Measurements from ENCODE around the gene TMEM18.

TMEM18 gene

GRCh38 chr2:651951-652373 lies 25.2 kb downstream of the TMEM18 start:
- ChIA-PET CTCF (no interaction called here), POLR2A (no interaction called here)
- TF ChIP-seq CTBP1 (IDR thresholded peaks at IDR 0.05; ENCODE audit: borderline replicate concordance): no peak
- TF ChIP-seq L3MBTL2 (conservative IDR thresholded peaks at IDR 0.05): no peak
- no peak for TF ChIP-seq NFRKB (IDR thresholded peaks at IDR 0.05)
- TF ChIP-seq ZNF384 (IDR thresholded peaks at IDR 0.05): no peak
- no peak for TF ChIP-seq SP1 (IDR thresholded peaks at IDR 0.05)
- TF ChIP-seq FOXK2 (IDR thresholded peaks at IDR 0.05): no peak
- TF ChIP-seq FOXM1 (IDR thresholded peaks at IDR 0.05; ENCODE audit: borderline replicate concordance): no peak
- TF ChIP-seq HDGF (IDR thresholded peaks at IDR 0.05; ENCODE audit: borderline replicate concordance): no peak
- no peak for TF ChIP-seq PKNOX1 (IDR thresholded peaks at IDR 0.05)
- TF ChIP-seq TARDBP (IDR thresholded peaks at IDR 0.05): no peak
- TF ChIP-seq BHLHE40 (IDR thresholded peaks at IDR 0.05; ENCODE audit: borderline replicate concordance): no peak
- no peak for TF ChIP-seq LEF1 (IDR thresholded peaks at IDR 0.05; ENCODE audit: borderline replicate concordance)
- no peak for TF ChIP-seq ELF4 (IDR thresholded peaks at IDR 0.05)
- no peak for TF ChIP-seq ARNT (IDR thresholded peaks at IDR 0.05)
- TF ChIP-seq SUZ12 (IDR thresholded peaks at IDR 0.05): no peak
- no peak for TF ChIP-seq FOXA1 (IDR thresholded peaks at IDR 0.05)
- DNase-seq (ENCODE audit: extremely low spot score): no peak

- TF ChIP-seq CTBP1 (IDR thresholded peaks at IDR 0.05; ENCODE audit: borderline replicate concordance) (no peak), TARDBP (IDR thresholded peaks at IDR 0.05) (no peak), ARNT (IDR thresholded peaks at IDR 0.05) (no peak), BHLHE40 (IDR thresholded peaks at IDR 0.05; ENCODE audit: borderline replicate concordance) (no peak), PKNOX1 (IDR thresholded peaks at IDR 0.05) (no peak), NFRKB (IDR thresholded peaks at IDR 0.05) (no peak), L3MBTL2 (conservative IDR thresholded peaks at IDR 0.05) (no peak), FOXM1 (IDR thresholded peaks at IDR 0.05; ENCODE audit: borderline replicate concordance) (no peak), FOXK2 (IDR thresholded peaks at IDR 0.05) (no peak)
- ChIA-PET CTCF (no interaction called here), POLR2A (no interaction called here)
- DNase-seq (ENCODE audit: extremely low spot score): no peak
Observed at GRCh38 chr2:650343-651310, 26.6 kb downstream of the TMEM18 start.

GRCh38 chr2:649426-650342 lies 27.5 kb downstream of the TMEM18 start:
- ChIA-PET POLR2A (no interaction called here), CTCF (no interaction called here)

GRCh38 chr2:648476-649424 lies 28.5 kb downstream of the TMEM18 start:
- TF ChIP-seq ZNF384 (IDR thresholded peaks at IDR 0.05): no peak
- TF ChIP-seq HDGF (IDR thresholded peaks at IDR 0.05; ENCODE audit: borderline replicate concordance): no peak
- no peak for TF ChIP-seq CTBP1 (IDR thresholded peaks at IDR 0.05; ENCODE audit: borderline replicate concordance)
- TF ChIP-seq BHLHE40 (IDR thresholded peaks at IDR 0.05; ENCODE audit: borderline replicate concordance): no peak
- no peak for TF ChIP-seq NFRKB (IDR thresholded peaks at IDR 0.05)
- no peak for TF ChIP-seq FOXM1 (IDR thresholded peaks at IDR 0.05; ENCODE audit: borderline replicate concordance)
- no peak for TF ChIP-seq FOXK2 (IDR thresholded peaks at IDR 0.05)
- TF ChIP-seq PKNOX1 (IDR thresholded peaks at IDR 0.05): no peak
- no peak for TF ChIP-seq L3MBTL2 (conservative IDR thresholded peaks at IDR 0.05)
- TF ChIP-seq SP1 (IDR thresholded peaks at IDR 0.05): no peak
- no peak for TF ChIP-seq FOXA1 (IDR thresholded peaks at IDR 0.05)
- TF ChIP-seq SUZ12 (IDR thresholded peaks at IDR 0.05): no peak
- no peak for TF ChIP-seq LEF1 (IDR thresholded peaks at IDR 0.05; ENCODE audit: borderline replicate concordance)
- TF ChIP-seq ELF4 (IDR thresholded peaks at IDR 0.05): no peak
- no peak for TF ChIP-seq TARDBP (IDR thresholded peaks at IDR 0.05)
- CTCF ChIA-PET: no interaction called here
- POLR2A ChIA-PET: no interaction called here
- no peak for DNase-seq (ENCODE audit: extremely low spot score)

More at GRCh38 chr2:649426-650342, 27.5 kb downstream of the TMEM18 start:
- TF ChIP-seq PKNOX1 (IDR thresholded peaks at IDR 0.05) (no peak), SP1 (IDR thresholded peaks at IDR 0.05) (no peak), L3MBTL2 (conservative IDR thresholded peaks at IDR 0.05) (no peak), FOXK2 (IDR thresholded peaks at IDR 0.05) (no peak), ZNF384 (IDR thresholded peaks at IDR 0.05) (no peak), TARDBP (IDR thresholded peaks at IDR 0.05) (no peak), CTBP1 (IDR thresholded peaks at IDR 0.05; ENCODE audit: borderline replicate concordance) (no peak), FOXM1 (IDR thresholded peaks at IDR 0.05; ENCODE audit: borderline replicate concordance) (no peak), FOXA1 (IDR thresholded peaks at IDR 0.05) (no peak), ARNT (IDR thresholded peaks at IDR 0.05) (no peak), ELF4 (IDR thresholded peaks at IDR 0.05) (no peak), BHLHE40 (IDR thresholded peaks at IDR 0.05; ENCODE audit: borderline replicate concordance) (no peak), LEF1 (IDR thresholded peaks at IDR 0.05; ENCODE audit: borderline replicate concordance) (no peak), NFRKB (IDR thresholded peaks at IDR 0.05) (no peak), SUZ12 (IDR thresholded peaks at IDR 0.05) (no peak), HDGF (IDR thresholded peaks at IDR 0.05; ENCODE audit: borderline replicate concordance) (no peak)
- DNase-seq (ENCODE audit: extremely low spot score): no peak
